Sigmoid colon (tissue), 4 donors: Measurements from ENCODE around the gene GJB1.

Experiments used
- EP300 ChIP-seq, 4 donors: sonication (generic); formaldehyde crosslinking; IDR thresholded peaks; one replicate each; pipeline ENCODE4 v1.6.1; 2017; ENCODE audit warnings: antibody characterized with exemption in 4 of 4
- POLR2A ChIP-seq, 2 donors: fragments of 450-650 bp; IDR thresholded peaks; one replicate each; pipeline ENCODE4 v1.6.1; 2016; ENCODE audit warnings: antibody characterized with exemption in 2 of 2, mild to moderate bottlenecking in 2 of 2, moderate library complexity in 2 of 2
- POLR2AphosphoS5 ChIP-seq, 4 donors: sonication (generic); formaldehyde crosslinking; IDR thresholded peaks; one replicate each; pipeline ENCODE4 v1.6.1; 2017; ENCODE audit warnings: antibody characterized with exemption in 4 of 4
- TF ChIP-seq, protein P1 (sequence below), 4 experiments: fragments of 450-650 bp in 3 of 4; fragments of 200-600 bp in 1 of 4; IDR thresholded peaks; one replicate each; pipeline ENCODE4 v1.5.1; 2016 to 2019; ENCODE audit warnings: antibody characterized with exemption in 4 of 4, mild to moderate bottlenecking in 3 of 4, moderate library complexity in 2 of 4

DNA sequence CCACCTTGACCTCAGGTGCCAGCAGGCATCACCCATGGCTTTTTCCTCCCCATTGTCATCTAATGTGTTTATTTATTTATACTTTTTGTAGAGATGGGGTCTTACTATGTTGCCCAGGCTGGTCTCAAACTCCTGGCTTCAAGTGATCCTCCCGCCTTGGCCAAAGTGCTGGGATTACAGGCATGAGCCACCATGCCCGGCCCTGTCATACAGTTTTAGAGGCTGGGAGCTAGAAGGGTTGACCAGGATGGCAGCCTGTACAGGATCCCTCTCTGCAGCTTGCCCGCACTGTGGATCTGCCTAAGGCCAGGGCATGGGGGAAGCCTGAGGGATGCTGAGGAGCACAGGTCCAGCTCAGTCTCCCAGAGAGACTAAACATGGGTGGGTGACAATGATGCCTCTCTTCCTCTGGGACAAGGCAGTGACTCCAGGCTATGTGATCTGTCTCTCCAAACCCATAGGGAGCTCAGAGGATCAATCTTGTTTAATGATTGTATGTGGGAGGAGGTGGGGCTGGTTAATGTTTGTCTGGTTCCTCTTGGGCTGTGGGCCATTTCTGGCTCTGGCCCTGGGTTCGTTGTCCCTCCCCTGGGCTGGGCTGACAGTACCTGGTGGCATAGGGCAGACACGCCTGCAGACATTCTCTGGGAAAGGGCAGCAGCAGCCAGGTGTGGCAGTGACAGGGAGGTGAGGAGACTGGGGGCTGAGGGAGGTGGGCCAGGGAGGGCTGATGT is 8.3 kb upstream of the GJB1 start:
- no peak for TF ChIP-seq EP300 (IDR thresholded peaks at IDR 0.05)
- TF ChIP-seq, protein P1, sequence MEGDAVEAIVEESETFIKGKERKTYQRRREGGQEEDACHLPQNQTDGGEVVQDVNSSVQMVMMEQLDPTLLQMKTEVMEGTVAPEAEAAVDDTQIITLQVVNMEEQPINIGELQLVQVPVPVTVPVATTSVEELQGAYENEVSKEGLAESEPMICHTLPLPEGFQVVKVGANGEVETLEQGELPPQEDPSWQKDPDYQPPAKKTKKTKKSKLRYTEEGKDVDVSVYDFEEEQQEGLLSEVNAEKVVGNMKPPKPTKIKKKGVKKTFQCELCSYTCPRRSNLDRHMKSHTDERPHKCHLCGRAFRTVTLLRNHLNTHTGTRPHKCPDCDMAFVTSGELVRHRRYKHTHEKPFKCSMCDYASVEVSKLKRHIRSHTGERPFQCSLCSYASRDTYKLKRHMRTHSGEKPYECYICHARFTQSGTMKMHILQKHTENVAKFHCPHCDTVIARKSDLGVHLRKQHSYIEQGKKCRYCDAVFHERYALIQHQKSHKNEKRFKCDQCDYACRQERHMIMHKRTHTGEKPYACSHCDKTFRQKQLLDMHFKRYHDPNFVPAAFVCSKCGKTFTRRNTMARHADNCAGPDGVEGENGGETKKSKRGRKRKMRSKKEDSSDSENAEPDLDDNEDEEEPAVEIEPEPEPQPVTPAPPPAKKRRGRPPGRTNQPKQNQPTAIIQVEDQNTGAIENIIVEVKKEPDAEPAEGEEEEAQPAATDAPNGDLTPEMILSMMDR (IDR thresholded peaks at IDR 0.05), result no peak
- TF ChIP-seq POLR2A (IDR thresholded peaks at IDR 0.05), result peak in 1 of 2 donors; percentile 32
- no peak for TF ChIP-seq POLR2AphosphoS5 (IDR thresholded peaks at IDR 0.05)
